Dermis microvascular lymphatic vessel endothelial cell (primary cell): Measurements from ENCODE around the gene TMEM92. TPM values are rescaled to one million over a fixed set of nuclear protein-coding genes. Genes with fewer than 3 reads are reported as not detected.

Experiments used
- DNase-seq, 2 donors: peaks; one replicate each; pipeline versions ENCODE4 v3.0.0 to v3.0.0-alpha.2; 2010; ENCODE audit warnings: low read depth in 2 of 2
- total RNA-seq: library from RNA; depleted of rRNA; stranded (reverse); fragments of >200 nt; gene quantifications from 2 replicates; pipeline ENCODE4 v1.2.1, GENCODE V29; 2014

Gene TMEM92
- total RNA-seq, 1 donor from 2014 or later: not detected

GRCh38 chr17:50326831-50327364 is 52.6 kb downstream of the TMEM92 start:
- DNase-seq: no peak

DNA sequence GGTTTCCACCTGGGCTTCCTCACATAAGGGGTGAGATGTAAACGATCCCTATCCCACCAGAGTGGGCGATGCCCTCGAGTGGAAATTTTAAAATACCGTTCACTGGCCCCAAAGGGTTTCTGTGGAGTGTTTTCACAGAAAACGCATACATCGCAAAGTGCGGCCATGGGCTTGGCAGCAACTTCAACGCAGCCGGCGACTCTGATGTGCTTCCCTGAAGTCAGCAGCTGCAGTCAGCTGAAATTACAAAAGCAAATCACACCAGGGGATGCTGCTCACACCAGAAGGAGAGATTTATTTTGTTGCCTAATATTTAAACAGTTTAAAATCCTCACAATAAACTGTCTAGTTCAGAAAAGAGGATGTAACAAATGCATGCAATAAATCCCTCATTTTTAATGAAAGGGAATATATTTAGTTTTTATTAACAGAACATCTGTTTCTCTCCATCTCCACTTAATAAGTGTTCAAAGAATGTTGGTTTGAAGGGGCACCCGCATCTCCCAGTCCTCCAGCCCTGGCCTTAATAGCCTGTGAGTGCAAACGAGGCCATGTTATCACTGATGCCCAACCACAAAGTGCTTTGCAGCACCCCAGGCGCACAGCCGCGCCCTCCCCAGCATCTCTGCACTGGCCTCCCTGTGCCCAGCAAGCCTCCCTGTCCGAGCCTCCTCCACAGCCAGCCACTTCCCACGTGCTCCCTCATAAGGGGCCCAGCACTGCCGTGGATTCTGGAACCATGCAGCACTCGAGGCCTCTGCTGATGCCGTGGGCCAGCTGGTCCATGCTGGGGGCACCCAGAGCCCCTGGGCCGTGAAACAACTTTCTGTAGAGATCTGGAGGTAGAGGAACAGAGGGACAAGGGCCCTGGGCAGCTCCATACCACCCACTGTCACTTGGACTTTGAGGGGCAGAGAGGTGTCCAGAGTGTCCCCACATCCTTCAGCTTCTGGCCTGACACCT is 54.4 kb downstream of the TMEM92 start:
- no peak for DNase-seq

- no peak for DNase-seq
These were observed 55.5 kb downstream of the TMEM92 start for GRCh38 chr17:50329716-50330115.

- DNase-seq: no peak
These were observed 56.0 kb downstream of the TMEM92 start for GRCh38 chr17:50330151-50330775.

Other genes starting within 250 kb of the TMEM92 start
- 104 and 118 TPM in 2 replicates for gene ITGA3, start 218.4 kb upstream of the TMEM92 start, total RNA-seq
- gene PDK2, start 179.1 kb upstream of the TMEM92 start, total RNA-seq: 8.0 and 20.5 TPM in 2 replicates
- 2.8 and 6.8 TPM in 2 replicates for gene SAMD14, start 144.3 kb upstream of the TMEM92 start, total RNA-seq
- gene PPP1R9B, start 123.8 kb upstream of the TMEM92 start, total RNA-seq: 21.3 and 23.6 TPM in 2 replicates
- not detected in 2 replicates for gene SGCA, start 108.5 kb upstream of the TMEM92 start, total RNA-seq
- gene COL1A1, start 72.8 kb upstream of the TMEM92 start, total RNA-seq: under 0.01 and 8.1 TPM in 2 replicates
- gene XYLT2, start 71.7 kb downstream of the TMEM92 start, total RNA-seq: 16.6 and 20.2 TPM in 2 replicates
- gene MRPL27, start 98.7 kb downstream of the TMEM92 start, total RNA-seq: 48.3 and 59.8 TPM in 2 replicates
- gene EME1, start 98.8 kb downstream of the TMEM92 start, total RNA-seq: 1.3 and 2.6 TPM in 2 replicates
- gene LRRC59, start 123.1 kb downstream of the TMEM92 start, total RNA-seq: 105 and 116 TPM in 2 replicates
- gene ACSF2, start 151.8 kb downstream of the TMEM92 start, total RNA-seq: 5.8 and 7.5 TPM in 2 replicates
- gene CHAD, start 194.4 kb downstream of the TMEM92 start, total RNA-seq: not detected in 2 replicates
- 12.5 and 16.3 TPM in 2 replicates for gene RSAD1, start 204.4 kb downstream of the TMEM92 start, total RNA-seq
- gene MYCBPAP, start 234.0 kb downstream of the TMEM92 start, total RNA-seq: 0.13 and 0.26 TPM in 2 replicates